ENCODE results near the gene ESYT2. TPM values are rescaled to one million over a fixed set of nuclear protein-coding genes. Genes with fewer than 3 reads are reported as not detected.

ESYT2 gene
- total RNA-seq, 6 experiments from 2014 or later: 46.1 to 57.8 (median 52.5) TPM

GRCh38 chr7:158726277-158726807 is 103.0 kb downstream of the ESYT2 start:
- H3K27me3 Mint-ChIP-seq (ENCODE audit: insufficient read depth): peaks cover 3% of the 10 kb centered on the region
- H3K36me3 Mint-ChIP-seq (ENCODE audit: low read depth): peaks cover 14% of the 10 kb centered on the region
- no peaks in the 10 kb centered on the region for H3K9me3 Mint-ChIP-seq
- TF ChIP-seq CTCF (IDR thresholded peaks at IDR 0.05): no peak
- H3K4me1 Mint-ChIP-seq (ENCODE audit: low read depth): no peaks in the 10 kb centered on the region
- H3K4me3 Mint-ChIP-seq: no peak overlapping the region
- H3K27ac Mint-ChIP-seq: no peak overlapping the region
- no peak for DNase-seq

GRCh38 chr7:158725506-158725800 is 103.9 kb downstream of the ESYT2 start:
- peaks cover 3% of the 10 kb centered on the region for H3K27me3 Mint-ChIP-seq (ENCODE audit: insufficient read depth)
- TF ChIP-seq CTCF (IDR thresholded peaks at IDR 0.05): no peak
- H3K9me3 Mint-ChIP-seq: no peaks in the 10 kb centered on the region

GRCh38 chr7:158724658-158725505 is 104.4 kb downstream of the ESYT2 start:
- H3K9me3 Mint-ChIP-seq: no peaks in the 10 kb centered on the region
- H3K27me3 Mint-ChIP-seq (ENCODE audit: insufficient read depth): peaks cover 3% of the 10 kb centered on the region
- no peak for DNase-seq
- no peak overlapping the region for H3K27ac Mint-ChIP-seq
- H3K4me3 Mint-ChIP-seq: no peak overlapping the region
- no peak for TF ChIP-seq CTCF (IDR thresholded peaks at IDR 0.05)
- no peaks in the 10 kb centered on the region for H3K4me1 Mint-ChIP-seq (ENCODE audit: low read depth)
- peaks cover 4% of the 10 kb centered on the region for H3K36me3 Mint-ChIP-seq (ENCODE audit: low read depth)

More at GRCh38 chr7:158725506-158725800, 103.9 kb downstream of the ESYT2 start:
- DNase-seq: no peak
- Mint-ChIP-seq H3K4me3 (no peak overlapping the region), H3K27ac (no peak overlapping the region), H3K4me1 (ENCODE audit: low read depth) (no peaks in the 10 kb centered on the region), H3K36me3 (ENCODE audit: low read depth) (peaks cover 9% of the 10 kb centered on the region)

DNA sequence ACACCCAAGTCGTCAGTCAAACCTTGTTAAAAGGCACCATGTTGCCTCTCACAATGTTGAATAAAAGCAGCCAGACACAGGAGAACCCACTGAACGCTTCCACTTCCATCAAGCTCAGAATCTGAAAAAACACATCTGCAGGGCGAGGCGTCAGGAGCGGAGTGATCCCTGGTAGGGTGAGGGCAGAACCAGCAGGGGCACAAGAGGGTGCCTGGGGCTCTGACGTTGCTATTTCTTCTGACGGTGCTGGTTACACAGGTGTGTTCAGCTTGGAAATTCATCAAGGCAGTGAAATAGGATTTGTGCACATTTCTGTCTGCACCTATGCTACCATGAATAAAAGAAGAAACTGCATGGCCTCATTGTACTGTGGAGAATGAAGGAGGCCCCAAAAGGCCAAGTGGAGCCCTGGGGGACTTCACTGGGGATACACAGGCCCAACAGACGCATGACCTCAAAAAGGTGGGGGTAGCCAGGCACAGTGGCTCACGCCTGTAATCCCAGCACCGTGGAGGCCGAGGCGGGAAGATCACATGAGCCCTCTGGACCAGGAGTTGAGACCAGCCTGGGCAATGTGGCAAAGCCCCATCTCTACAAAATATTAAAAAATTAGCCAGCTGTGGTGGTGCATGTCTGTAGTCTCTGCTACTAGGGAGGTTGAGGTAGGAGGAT is 105.5 kb downstream of the ESYT2 start:
- Mint-ChIP-seq H3K27ac (no peak overlapping the region), H3K9me3 (no peaks in the 10 kb centered on the region), H3K36me3 (ENCODE audit: low read depth) (no peaks in the 10 kb centered on the region), H3K27me3 (ENCODE audit: insufficient read depth) (peaks cover 3% of the 10 kb centered on the region), H3K4me3 (no peak overlapping the region), H3K4me1 (ENCODE audit: low read depth) (no peaks in the 10 kb centered on the region)
- TF ChIP-seq CTCF (IDR thresholded peaks at IDR 0.05): no peak
- DNase-seq: no peak

GRCh38 chr7:158723266-158723665 is 106.0 kb downstream of the ESYT2 start:
- no peak overlapping the region for H3K27ac Mint-ChIP-seq
- H3K9me3 Mint-ChIP-seq: no peaks in the 10 kb centered on the region
- TF ChIP-seq CTCF (IDR thresholded peaks at IDR 0.05): no peak
- no peaks in the 10 kb centered on the region for H3K4me1 Mint-ChIP-seq (ENCODE audit: low read depth)
- H3K4me3 Mint-ChIP-seq: no peak overlapping the region
- peaks cover 3% of the 10 kb centered on the region for H3K27me3 Mint-ChIP-seq (ENCODE audit: insufficient read depth)
- no peaks in the 10 kb centered on the region for H3K36me3 Mint-ChIP-seq (ENCODE audit: low read depth)
- DNase-seq: no peak

Measured in HFFc6 (cell line).